Upper lobe of left lung (tissue), 4 donors: ENCODE results near the gene P2RY6.

Experiments
- POLR2A ChIP-seq, 4 donors: fragments of 450-650 bp; IDR thresholded peaks; one replicate each; pipeline ENCODE4 v1.5.1; 2016 to 2017; ENCODE audit warnings: antibody characterized with exemption in 4 of 4, mild to moderate bottlenecking in 2 of 4
- POLR2AphosphoS5 ChIP-seq, 2 donors: sonication (generic); formaldehyde crosslinking; IDR thresholded peaks; one replicate each; pipeline ENCODE4 v1.5.1; 2017; ENCODE audit warnings: antibody characterized with exemption in 2 of 2
- TF ChIP-seq, protein P1 (sequence below), 6 experiments: fragments of 450-650 bp in 4 of 6; fragments of 200-600 bp in 2 of 6; sonication (generic) in 2 of 6; IDR thresholded peaks; one replicate each; pipeline ENCODE4 v1.5.1; 2016 to 2019; ENCODE audit warnings: antibody characterized with exemption in 6 of 6

DNA sequence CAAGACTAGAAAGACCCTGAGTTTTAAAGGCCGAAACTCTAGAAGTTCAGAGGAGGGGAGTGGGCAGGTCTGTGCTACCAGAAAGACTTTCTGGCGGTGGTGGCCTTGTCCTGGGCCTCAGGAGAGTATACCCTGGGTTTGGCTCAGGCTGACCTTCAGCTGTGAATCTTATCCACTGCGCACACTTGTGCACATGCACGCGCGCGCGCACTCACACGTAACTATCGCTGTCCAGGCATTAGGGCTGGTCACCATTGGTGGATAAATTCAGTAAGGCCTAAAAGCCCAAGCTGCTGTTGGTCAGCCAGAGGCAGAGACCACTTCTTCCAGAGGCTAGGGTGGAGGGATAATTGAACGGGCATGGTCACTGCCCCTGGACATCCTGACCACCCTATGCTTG lies 61.0 kb downstream of the P2RY6 start:
- TF ChIP-seq, protein P1, sequence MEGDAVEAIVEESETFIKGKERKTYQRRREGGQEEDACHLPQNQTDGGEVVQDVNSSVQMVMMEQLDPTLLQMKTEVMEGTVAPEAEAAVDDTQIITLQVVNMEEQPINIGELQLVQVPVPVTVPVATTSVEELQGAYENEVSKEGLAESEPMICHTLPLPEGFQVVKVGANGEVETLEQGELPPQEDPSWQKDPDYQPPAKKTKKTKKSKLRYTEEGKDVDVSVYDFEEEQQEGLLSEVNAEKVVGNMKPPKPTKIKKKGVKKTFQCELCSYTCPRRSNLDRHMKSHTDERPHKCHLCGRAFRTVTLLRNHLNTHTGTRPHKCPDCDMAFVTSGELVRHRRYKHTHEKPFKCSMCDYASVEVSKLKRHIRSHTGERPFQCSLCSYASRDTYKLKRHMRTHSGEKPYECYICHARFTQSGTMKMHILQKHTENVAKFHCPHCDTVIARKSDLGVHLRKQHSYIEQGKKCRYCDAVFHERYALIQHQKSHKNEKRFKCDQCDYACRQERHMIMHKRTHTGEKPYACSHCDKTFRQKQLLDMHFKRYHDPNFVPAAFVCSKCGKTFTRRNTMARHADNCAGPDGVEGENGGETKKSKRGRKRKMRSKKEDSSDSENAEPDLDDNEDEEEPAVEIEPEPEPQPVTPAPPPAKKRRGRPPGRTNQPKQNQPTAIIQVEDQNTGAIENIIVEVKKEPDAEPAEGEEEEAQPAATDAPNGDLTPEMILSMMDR (IDR thresholded peaks at IDR 0.05) = no peak
- TF ChIP-seq POLR2A (IDR thresholded peaks at IDR 0.05) (no peak), POLR2AphosphoS5 (IDR thresholded peaks at IDR 0.05) (no peak)
